IMR-90 (cell line): ENCODE measurements around the gene SERPINA12. TPM values are rescaled to one million over a fixed set of nuclear protein-coding genes. Genes with fewer than 3 reads are reported as not detected.

Experiments
- ATAC-seq: fragments of 200-7000 bp; cut with Tn5 transposase; 2 replicates; pipeline ENCODE4 v1.9.1; 2020; ENCODE audit warnings: low read depth, mild to moderate bottlenecking, moderate library complexity
- BruUV-seq: library from RNA; stranded (reverse); fragments of 400-500 nt; replicated peaks from 2 replicates; lab custom pipeline; 2021; lab: Mats Ljungman, UMichigan
- CTCF ChIA-PET: fragments of 300-600 bp; formaldehyde crosslinking; extraction: SDS; loops from one replicate; lab custom pipeline; 2021; ENCODE audit warnings: antibody characterized with exemption; lab: Yijun Ruan, JAX
- POLR2A ChIA-PET: fragments of 300-600 bp; sonication (Branson Sonifier 250); formaldehyde crosslinking; loops from one replicate; lab custom pipeline; 2022; ENCODE audit warnings: antibody characterized with exemption; ENCODE audit not compliant: unreplicated experiment; lab: Charles Lee
- DNase-seq: peaks from one replicate; pipeline ENCODE4 v3.0.0; 2013
- H2AFZ ChIP-seq: replicated peaks from 2 replicates; pipeline ENCODE3; 2013; ENCODE audit warnings: low read length, mild to moderate bottlenecking; ENCODE audit not compliant: poor library complexity
- H2AK5ac ChIP-seq: 2 replicates; pipeline ENCODE4 v1.6.1; 2013; ENCODE audit warnings: low read depth, low read length, inconsistent platforms
- H2AK9ac ChIP-seq: replicated peaks from 2 replicates; pipeline ENCODE3; 2013; ENCODE audit warnings: mild to moderate bottlenecking, low read depth, low read length, moderate library complexity; ENCODE audit not compliant: poor library complexity
- H2BK120ac ChIP-seq: 2 replicates; pipeline ENCODE4 v1.6.1; 2013; ENCODE audit warnings: low read depth, low read length, inconsistent platforms
- H2BK15ac ChIP-seq: 3 replicates; pipeline ENCODE4 v1.6.1; 2013; ENCODE audit warnings: low read depth, low read length, inconsistent platforms
- H2BK20ac ChIP-seq: 2 replicates; pipeline ENCODE4 v1.6.1; 2013; ENCODE audit warnings: low read depth, mild to moderate bottlenecking, inconsistent platforms, low read length, moderate library complexity
- H2BK5ac ChIP-seq: 2 replicates; pipeline ENCODE4 v1.6.1; 2013; ENCODE audit warnings: mild to moderate bottlenecking, low read depth, low read length, inconsistent platforms; ENCODE audit not compliant: poor library complexity, severe bottlenecking
- H3K14ac ChIP-seq: replicated peaks from 2 replicates; pipeline ENCODE4 v1.6.1; 2013; ENCODE audit warnings: low read depth, low read length, inconsistent platforms
- H3K18ac ChIP-seq: 2 replicates; pipeline ENCODE4 v1.6.1; 2013; ENCODE audit warnings: low read depth, low read length, control low read depth
- H3K23ac ChIP-seq: 2 replicates; pipeline ENCODE4 v1.6.1; 2013; ENCODE audit warnings: low read depth, low read length, inconsistent platforms
- H3K27ac ChIP-seq: 2 replicates; pipeline ENCODE4 v1.5.1; 2013; ENCODE audit warnings: mild to moderate bottlenecking, control low read depth, low read length; ENCODE audit not compliant: insufficient read depth
- H3K27me3 ChIP-seq: 2 replicates; pipeline ENCODE4 v1.6.1; 2013; ENCODE audit warnings: low read length; ENCODE audit not compliant: control insufficient read depth, insufficient read depth
- H3K36me3 ChIP-seq: 2 replicates; pipeline ENCODE4 v1.6.1; 2013; ENCODE audit warnings: low read length, mixed read lengths; ENCODE audit not compliant: control insufficient read depth, insufficient read depth
- H3K4ac ChIP-seq: 2 replicates; pipeline ENCODE4 v1.6.1; 2013; ENCODE audit warnings: low read depth, low read length, inconsistent platforms
- H3K4me1 ChIP-seq: 2 replicates; pipeline ENCODE4 v1.6.1; 2013; ENCODE audit warnings: low read length, mixed read lengths; ENCODE audit not compliant: control insufficient read depth, insufficient read depth
- H3K4me2 ChIP-seq: 2 replicates; pipeline ENCODE4 v1.6.1; 2013; ENCODE audit warnings: low read depth, mild to moderate bottlenecking, control low read depth, low read length, moderate library complexity
- H3K4me3 ChIP-seq: 2 replicates; pipeline ENCODE4 v1.5.1; 2013; ENCODE audit warnings: low read depth, mild to moderate bottlenecking, control low read depth, low read length, moderate library complexity; ENCODE audit not compliant: insufficient read depth
- H3K56ac ChIP-seq: 2 replicates; pipeline ENCODE4 v1.6.1; 2013; ENCODE audit warnings: low read length, inconsistent platforms; ENCODE audit not compliant: insufficient read depth; ENCODE audit errors: extremely low read depth
- H3K79me1 ChIP-seq, 2 experiments: 2 replicates each; pipeline ENCODE4 v1.6.1; 2013; ENCODE audit warnings: low read length in 2 of 2, inconsistent platforms in 1 of 2, low read depth in 1 of 2
- H3K9ac ChIP-seq: 2 replicates; pipeline ENCODE4 v1.6.1; 2013; ENCODE audit warnings: low read depth, low read length, control low read depth
- H3K9me1 ChIP-seq: 2 replicates; pipeline ENCODE4 v1.6.1; 2013; ENCODE audit warnings: low read length, inconsistent platforms; ENCODE audit not compliant: insufficient read depth
- H3K9me3 ChIP-seq: 2 replicates; pipeline ENCODE4 v1.6.1; 2013; ENCODE audit warnings: low read length; ENCODE audit not compliant: control insufficient read depth, insufficient read depth
- H4K20me1 ChIP-seq: 2 replicates; pipeline ENCODE4 v1.6.1; 2013; ENCODE audit warnings: low read length, inconsistent platforms; ENCODE audit not compliant: insufficient read depth
- H4K5ac ChIP-seq: 2 replicates; pipeline ENCODE4 v1.6.1; 2013; ENCODE audit warnings: mild to moderate bottlenecking, low read depth, low read length, control low read depth
- H4K8ac ChIP-seq, 2 experiments: 2 replicates each; pipeline ENCODE4 v1.6.1; 2013; ENCODE audit warnings: low read depth in 2 of 2, low read length in 2 of 2, control low read depth in 1 of 2, inconsistent platforms in 1 of 2
- H4K91ac ChIP-seq: 2 replicates; pipeline ENCODE4 v1.6.1; 2013; ENCODE audit warnings: low read depth, low read length, inconsistent platforms; ENCODE audit not compliant: insufficient read depth
- MAZ ChIP-seq: IDR thresholded peaks from 2 replicates; pipeline ENCODE4 v1.6.1; 2012; ENCODE audit warnings: low read depth, mild to moderate bottlenecking, low read length, improper control_type of control experiment, moderate library complexity, borderline replicate concordance
- RCOR1 ChIP-seq: IDR thresholded peaks from 2 replicates; pipeline ENCODE4 v1.6.1; 2012; ENCODE audit warnings: mild to moderate bottlenecking, low read length, improper control_type of control experiment; ENCODE audit not compliant: insufficient replicate concordance
- WGBS, 2 experiments: methylation state at CpG; one replicate each; pipeline versions ENCODE4 v1.1.5 to v1.1.7; 2013; ENCODE audit warnings: missing lambda C conversion rate in 2 of 2; ENCODE audit not compliant: insufficient read length in 1 of 2; ENCODE audit errors: extremely low coverage in 2 of 2; 5-methylcytosine and 5-hydroxymethylcytosine counted together
- dilution Hi-C: fragments of 300-500 bp; cut with HindIII; formaldehyde crosslinking; loops from one replicate; pipeline ENCODE4 v1.14.3; 2018; ENCODE audit warnings: low sequenced_read_pairs; ENCODE audit not compliant: unreplicated experiment
- in situ Hi-C: fragments of 300-500 bp; cut with MboI; formaldehyde crosslinking; loops from 3 replicates; pipeline ENCODE4 v1.14.3; 2019; ENCODE audit warnings: low sequenced_read_pairs, inconsistent platforms, mixed read lengths
- intact Hi-C: fragments of 100-400 bp; cut with micrococcal nuclease; formaldehyde crosslinking; loops from 2 replicates; pipeline ENCODE4 v1.10.0; 2022
- polyA plus RNA-seq, 3 experiments: library from polyadenylated mRNA; depleted of rRNA; stranded (reverse); fragments of >200 nt; gene quantifications; 2 replicates each; pipeline ENCODE4 v1.2.3, GENCODE V29; 2012; ENCODE audit warnings: low replicate concordance in 1 of 3
- total RNA-seq: library from RNA; depleted of rRNA; stranded (reverse); fragments of >200 nt; gene quantifications from 2 replicates; pipeline ENCODE4 v1.2.3, GENCODE V29; 2012

The SERPINA12 gene
- total and polyA plus RNA-seq, 2 of the 4 experiments (the other 2 are of a cell fraction): not detected

DNA sequence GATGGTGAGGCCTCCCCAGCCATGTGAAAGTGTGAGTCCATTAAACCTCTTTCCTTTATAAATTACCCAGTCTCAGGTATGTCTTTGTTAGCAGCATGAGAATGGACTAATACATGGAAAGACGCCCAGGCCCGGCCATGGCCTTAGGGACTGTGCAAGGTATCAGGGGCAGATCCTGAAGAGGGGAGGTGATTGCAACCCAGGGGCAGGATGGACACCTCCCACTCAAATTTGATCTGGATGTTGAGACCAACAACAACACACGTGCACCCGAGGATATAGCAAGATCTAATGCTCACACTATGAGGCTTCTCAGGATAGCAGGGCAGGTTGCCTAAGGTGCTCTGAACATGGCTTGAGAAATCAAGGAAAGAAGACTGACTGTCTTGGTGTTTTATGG lies 38.5 kb upstream of the SERPINA12 start:
- ChIA-PET POLR2A (no interaction called here), CTCF (no interaction called here)
- Histone ChIP-seq H3K56ac (no peak overlapping the region), H3K36me3 (no peaks in the 10 kb centered on the region), H2BK120ac (no peak overlapping the region), H2BK15ac (no peak overlapping the region), H4K8ac (no peak overlapping the region), H3K4ac (no peak overlapping the region), H3K23ac (no peak overlapping the region), H3K18ac (no peak overlapping the region), H3K9me3 (0 out of 2 replicates have a peak, but pooled peaks cover 4% of the 10 kb centered on the region), H3K4me2 (no peak overlapping the region), H4K20me1 (no peaks in the 10 kb centered on the region), H2BK20ac (no peak overlapping the region), H3K27me3 (no peaks in the 10 kb centered on the region), H3K4me3 (no peak overlapping the region), H3K9me1 (no peaks in the 10 kb centered on the region), H2AK5ac (no peak overlapping the region), H4K5ac (no peak overlapping the region), H3K14ac (no peak overlapping the region), H3K27ac (no peak overlapping the region), H3K4me1 (no peaks in the 10 kb centered on the region), H3K9ac (no peak overlapping the region), H2AK9ac (no peak overlapping the region), H2AFZ (no peak overlapping the region), H3K79me1 (no peaks in the 10 kb centered on the region), H2BK5ac (no peak overlapping the region), H4K91ac (no peak overlapping the region)
- no peak for DNase-seq
- in situ Hi-C loops (no loop called here), dilution Hi-C loops (no loop called here), intact Hi-C loops (no loop called here)
- BruUV-seq: no TSS peak
- no CpG with 5 or more reads among the region's 4 CpGs for WGBS, 2 experiments
- TF ChIP-seq RCOR1: no peak
- TF ChIP-seq MAZ: no peak
- ATAC-seq: no peak
